Esophagus muscularis mucosa (tissue), 4 donors: Measurements from ENCODE around the gene POSTN.

Experiments
- EP300 ChIP-seq: sonication (generic); formaldehyde crosslinking; IDR thresholded peaks from one replicate; pipeline ENCODE4 v1.6.1; 2017; ENCODE audit warnings: antibody characterized with exemption
- POLR2A ChIP-seq: fragments of 450-650 bp; IDR thresholded peaks from one replicate; pipeline ENCODE4 v1.6.1; 2017; ENCODE audit warnings: antibody characterized with exemption, moderate library complexity, mild to moderate bottlenecking, low read depth
- TF ChIP-seq, protein P1 (sequence below), 3 experiments: fragments of 200-600 bp in 2 of 3; fragments of 450-650 bp in 1 of 3; sonication (generic) in 2 of 3; IDR thresholded peaks; one replicate each; pipeline ENCODE4 v1.5.1; 2017 to 2019; ENCODE audit warnings: antibody characterized with exemption in 3 of 3, mild to moderate bottlenecking in 2 of 3, moderate library complexity in 1 of 3

GRCh38 chr13:37647031-37647650 is 48.6 kb upstream of the POSTN start:
- TF ChIP-seq, protein P1, sequence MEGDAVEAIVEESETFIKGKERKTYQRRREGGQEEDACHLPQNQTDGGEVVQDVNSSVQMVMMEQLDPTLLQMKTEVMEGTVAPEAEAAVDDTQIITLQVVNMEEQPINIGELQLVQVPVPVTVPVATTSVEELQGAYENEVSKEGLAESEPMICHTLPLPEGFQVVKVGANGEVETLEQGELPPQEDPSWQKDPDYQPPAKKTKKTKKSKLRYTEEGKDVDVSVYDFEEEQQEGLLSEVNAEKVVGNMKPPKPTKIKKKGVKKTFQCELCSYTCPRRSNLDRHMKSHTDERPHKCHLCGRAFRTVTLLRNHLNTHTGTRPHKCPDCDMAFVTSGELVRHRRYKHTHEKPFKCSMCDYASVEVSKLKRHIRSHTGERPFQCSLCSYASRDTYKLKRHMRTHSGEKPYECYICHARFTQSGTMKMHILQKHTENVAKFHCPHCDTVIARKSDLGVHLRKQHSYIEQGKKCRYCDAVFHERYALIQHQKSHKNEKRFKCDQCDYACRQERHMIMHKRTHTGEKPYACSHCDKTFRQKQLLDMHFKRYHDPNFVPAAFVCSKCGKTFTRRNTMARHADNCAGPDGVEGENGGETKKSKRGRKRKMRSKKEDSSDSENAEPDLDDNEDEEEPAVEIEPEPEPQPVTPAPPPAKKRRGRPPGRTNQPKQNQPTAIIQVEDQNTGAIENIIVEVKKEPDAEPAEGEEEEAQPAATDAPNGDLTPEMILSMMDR (IDR thresholded peaks at IDR 0.05) = no peak
- TF ChIP-seq EP300 = no peak
- no peak for TF ChIP-seq POLR2A
